Uterus (tissue), 2 donors: ENCODE data around the gene CCDC81.

Experiments used
- CTCF ChIP-seq, 4 experiments: fragments of 200-600 bp in 2 of 4; fragments of 450-650 bp in 2 of 4; sonication (generic) in 2 of 4; IDR thresholded peaks; one replicate each; pipeline ENCODE4 v1.5.1; 2016 to 2019; ENCODE audit warnings: antibody characterized with exemption in 4 of 4, mild to moderate bottlenecking in 2 of 4, moderate library complexity in 1 of 4
- POLR2A ChIP-seq, 2 donors: fragments of 450-650 bp; IDR thresholded peaks; one replicate each; pipeline ENCODE4 v1.6.1; 2016; ENCODE audit warnings: antibody characterized with exemption in 2 of 2, mild to moderate bottlenecking in 1 of 2, moderate library complexity in 1 of 2

GRCh38 chr11:86346513-86346912 lies 28.2 kb upstream of the CCDC81 start:
- TF ChIP-seq CTCF (IDR thresholded peaks at IDR 0.05) (no peak), POLR2A (IDR thresholded peaks at IDR 0.05) (no peak)
